HG02884 (cell line): ENCODE data around the gene NUDT17.
"Not testable (repeated sequence)": the region's sequence is repeated elsewhere in the genome, so short reads cannot be mapped to it uniquely, and the experiment has no call there.

Experiments used
- ATAC-seq: cut with Tn5 transposase; IDR thresholded peaks from one replicate; pipeline ENCODE4 v1.9.1; 2021; ENCODE audit warnings: mild to moderate bottlenecking, moderate library complexity; ENCODE audit not compliant: unreplicated experiment

Gene NUDT17, protein sequence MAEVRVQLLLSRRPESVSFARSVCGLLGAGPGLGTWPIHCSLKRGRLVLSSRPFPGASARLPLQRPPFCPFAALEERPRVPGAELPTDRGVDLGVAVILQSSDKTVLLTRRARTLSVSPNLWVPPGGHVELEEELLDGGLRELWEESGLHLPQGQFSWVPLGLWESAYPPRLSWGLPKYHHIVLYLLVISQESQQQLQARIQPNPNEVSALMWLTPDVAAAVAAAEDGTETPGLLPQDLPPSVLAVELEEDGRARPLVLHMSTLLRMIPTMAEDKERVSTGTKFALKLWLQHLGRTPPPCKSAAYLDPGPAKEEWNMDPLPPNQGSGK

DNA sequence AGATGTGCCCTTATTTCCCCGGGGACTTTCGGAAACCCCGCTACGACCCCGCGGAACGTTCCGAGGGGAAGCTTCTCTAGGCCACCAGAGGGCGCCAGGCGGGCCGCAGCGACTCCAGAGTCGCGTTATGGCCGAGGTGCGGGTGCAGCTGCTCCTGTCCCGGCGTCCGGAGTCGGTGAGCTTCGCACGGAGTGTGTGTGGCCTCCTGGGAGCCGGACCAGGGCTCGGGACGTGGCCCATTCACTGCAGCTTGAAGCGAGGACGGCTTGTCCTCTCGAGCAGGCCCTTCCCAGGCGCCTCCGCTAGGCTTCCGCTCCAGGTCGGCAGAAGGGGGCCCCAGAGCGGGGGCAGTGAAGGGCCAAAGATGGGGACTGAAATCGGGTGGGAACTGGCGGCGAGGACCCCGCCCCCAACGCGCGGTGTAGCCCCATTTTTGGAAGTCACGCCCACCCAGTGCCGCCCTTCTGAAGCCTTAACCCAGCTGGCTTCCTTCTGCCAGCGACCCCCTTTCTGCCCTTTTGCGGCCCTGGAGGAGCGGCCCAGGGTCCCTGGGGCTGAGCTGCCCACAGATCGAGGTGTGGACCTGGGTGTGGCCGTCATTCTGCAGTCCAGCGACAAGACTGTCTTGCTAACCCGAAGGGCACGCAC, at the start of gene NUDT17:
Gene NUDT17, plus strand, starts transcription at position 117 of the 648 bp plus-strand sequence. Its CDS starts 11 bp downstream, at position 128.
- ATAC-seq: peak; percentile 53

- no peak for ATAC-seq
Measured at GRCh38 chr1:145796753-145797152, 48.7 kb upstream of the NUDT17 start.

DNA sequence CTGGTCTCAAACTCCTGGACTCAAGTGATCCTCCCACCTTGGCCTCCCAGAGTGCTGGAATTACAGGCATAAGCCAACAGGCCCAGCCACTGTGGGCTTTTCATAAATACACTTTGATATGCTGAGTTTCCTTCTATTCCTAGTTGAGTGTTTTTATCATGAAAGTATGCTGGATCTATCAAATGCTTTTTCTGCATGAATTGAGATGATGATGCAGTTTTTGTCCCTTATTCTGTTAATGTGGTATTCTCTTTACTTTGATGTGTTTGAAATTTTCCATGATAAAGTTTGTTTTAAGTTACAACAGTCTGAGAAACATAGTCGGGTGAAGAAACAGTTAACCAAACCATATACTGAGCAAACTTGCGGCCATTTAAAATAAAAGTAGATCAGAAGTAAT, 45.6 kb upstream of the NUDT17 start:
- no peak for ATAC-seq

DNA sequence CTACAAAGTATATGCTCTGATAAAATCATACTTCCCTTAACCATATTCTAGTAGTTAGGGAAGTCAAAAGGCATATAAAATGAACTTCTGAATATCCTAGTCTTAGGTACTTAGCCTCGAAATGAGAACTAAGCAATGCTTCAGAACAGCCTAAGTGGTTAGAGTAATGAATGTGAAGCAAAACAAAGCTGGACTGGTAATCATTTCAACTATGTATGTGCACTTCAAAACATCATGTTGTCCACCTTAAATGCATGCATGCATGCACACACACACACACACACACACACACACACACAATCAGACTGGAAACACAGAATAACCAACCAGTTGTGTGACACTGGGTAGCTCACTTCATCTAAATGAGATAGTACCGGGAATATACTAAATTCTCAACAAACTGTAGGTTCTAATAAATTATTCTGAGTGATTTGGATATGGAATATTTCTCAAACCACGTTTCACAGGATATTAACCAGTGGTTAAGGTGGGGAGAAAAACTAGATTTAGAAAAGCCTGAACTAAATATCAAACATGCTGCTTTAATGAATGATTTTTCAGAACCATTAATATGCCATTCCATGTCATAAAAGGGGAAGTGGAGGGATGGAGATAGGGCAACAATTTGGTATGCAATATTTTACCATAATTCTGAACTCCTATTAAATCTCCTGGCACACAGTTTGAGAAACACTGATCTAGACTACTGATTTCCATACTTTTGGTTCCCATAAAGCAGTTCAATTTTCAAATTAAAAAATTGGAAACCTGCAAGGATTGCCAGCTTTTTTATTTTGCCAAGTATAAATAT, 41.0 kb upstream of the NUDT17 start:
- no peak for ATAC-seq

DNA sequence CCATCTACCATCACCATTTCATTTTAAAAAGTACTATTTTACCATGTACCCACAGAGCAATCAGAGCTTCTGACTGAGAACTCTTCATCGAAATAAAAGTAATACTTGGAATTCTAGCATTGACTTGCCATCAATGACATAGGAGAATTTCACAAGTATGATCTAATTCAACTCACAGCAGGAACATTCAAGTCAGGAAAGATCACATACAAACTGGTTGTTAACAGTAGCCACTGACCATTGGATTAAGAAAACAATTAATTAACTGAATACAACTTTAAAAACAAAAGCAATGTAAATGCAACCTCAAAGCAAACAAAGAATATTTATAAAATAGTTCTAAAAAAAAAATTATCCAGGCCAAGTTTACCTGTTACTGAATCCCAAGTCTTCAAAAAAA, 40.4 kb upstream of the NUDT17 start:
- no peak for ATAC-seq

GRCh38 chr1:145806408-145806807, 39.0 kb upstream of the NUDT17 start:
- ATAC-seq: no peak

DNA sequence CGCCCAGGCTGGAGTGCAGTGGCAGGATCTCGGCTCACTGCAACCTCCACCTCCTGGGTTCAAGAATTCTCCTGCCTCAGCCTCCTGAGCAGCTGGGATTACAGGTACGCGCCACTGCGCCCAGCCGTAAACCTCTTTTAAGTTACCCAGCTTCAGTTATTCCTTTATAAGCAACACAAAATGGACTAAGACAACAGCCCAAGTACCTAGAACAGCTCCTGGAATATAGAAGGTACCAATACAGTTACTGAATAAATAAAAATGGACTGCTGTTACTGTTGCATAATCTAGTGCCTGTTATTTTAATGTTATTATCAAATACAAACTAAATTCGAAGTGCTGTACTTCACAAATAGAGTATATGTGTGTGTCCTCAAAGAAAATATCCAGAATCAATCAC, 38.6 kb upstream of the NUDT17 start:
- ATAC-seq: no peak

DNA sequence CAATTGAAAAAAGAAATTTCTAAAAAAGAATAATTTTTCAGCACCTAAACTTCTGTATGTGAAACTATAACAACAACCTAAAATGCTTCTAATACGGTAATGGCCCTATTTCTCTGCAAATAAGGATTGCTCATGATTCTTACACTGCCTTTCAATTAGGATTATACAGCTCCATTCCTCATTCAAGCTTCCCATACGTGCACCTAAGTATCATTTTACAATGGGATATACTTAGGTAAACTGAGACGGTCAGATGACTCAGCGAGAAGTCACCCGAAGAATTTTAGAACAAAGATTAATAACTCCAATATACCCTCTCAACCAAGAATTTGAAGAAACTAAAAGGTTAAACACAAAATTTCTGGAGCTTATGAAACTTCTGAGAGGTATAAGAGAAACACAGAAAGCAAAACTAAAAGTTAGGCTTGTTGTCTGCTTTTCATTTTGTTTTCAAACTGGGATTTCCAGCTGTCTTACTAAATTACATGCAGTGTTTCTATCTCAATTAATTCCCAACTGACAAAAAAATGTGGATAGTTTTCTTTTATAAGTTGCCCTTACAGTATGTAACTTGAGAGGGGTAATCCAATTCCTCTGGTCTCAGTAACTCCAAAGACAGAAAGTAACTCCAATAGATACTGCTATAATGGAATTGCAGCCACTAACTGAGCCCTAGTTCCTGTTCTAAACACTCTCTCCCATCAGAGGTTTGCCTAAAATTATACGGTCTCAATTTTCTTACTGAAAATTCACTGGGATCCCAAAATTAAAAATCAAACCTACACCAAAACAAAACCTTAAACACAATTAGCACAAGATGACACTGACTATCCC, 32.2 kb upstream of the NUDT17 start:
- not testable (repeated sequence) for ATAC-seq

GRCh38 chr1:145818095-145818494, 27.3 kb upstream of the NUDT17 start:
- not testable (repeated sequence) for ATAC-seq

DNA sequence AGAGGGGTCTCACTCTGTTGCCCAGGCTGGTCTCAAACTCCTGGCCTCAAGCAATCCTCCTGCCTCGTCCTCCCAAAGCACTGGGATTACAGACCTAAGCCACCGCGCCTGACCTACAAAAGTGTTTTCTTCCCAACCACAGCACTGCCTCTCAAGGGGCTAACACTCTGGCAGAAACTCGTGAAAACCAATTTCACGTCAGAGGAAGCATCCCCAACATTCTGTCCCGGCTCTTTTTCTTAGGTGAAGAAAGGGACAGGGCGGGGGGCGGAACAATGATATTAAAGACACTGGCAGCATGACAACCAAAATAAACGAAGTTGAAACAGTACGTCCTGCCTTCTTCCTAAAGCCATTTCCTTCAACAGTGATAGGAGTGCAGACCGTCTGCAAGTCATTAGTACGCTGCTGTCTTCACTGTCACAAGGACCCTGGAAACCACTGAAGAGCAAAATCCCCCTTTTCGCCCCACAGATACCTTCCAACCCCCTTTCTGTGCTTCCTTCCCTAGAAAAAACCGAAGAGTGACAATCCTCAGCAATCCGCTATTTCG, 22.6 kb upstream of the NUDT17 start:
- ATAC-seq: not testable (repeated sequence)

DNA sequence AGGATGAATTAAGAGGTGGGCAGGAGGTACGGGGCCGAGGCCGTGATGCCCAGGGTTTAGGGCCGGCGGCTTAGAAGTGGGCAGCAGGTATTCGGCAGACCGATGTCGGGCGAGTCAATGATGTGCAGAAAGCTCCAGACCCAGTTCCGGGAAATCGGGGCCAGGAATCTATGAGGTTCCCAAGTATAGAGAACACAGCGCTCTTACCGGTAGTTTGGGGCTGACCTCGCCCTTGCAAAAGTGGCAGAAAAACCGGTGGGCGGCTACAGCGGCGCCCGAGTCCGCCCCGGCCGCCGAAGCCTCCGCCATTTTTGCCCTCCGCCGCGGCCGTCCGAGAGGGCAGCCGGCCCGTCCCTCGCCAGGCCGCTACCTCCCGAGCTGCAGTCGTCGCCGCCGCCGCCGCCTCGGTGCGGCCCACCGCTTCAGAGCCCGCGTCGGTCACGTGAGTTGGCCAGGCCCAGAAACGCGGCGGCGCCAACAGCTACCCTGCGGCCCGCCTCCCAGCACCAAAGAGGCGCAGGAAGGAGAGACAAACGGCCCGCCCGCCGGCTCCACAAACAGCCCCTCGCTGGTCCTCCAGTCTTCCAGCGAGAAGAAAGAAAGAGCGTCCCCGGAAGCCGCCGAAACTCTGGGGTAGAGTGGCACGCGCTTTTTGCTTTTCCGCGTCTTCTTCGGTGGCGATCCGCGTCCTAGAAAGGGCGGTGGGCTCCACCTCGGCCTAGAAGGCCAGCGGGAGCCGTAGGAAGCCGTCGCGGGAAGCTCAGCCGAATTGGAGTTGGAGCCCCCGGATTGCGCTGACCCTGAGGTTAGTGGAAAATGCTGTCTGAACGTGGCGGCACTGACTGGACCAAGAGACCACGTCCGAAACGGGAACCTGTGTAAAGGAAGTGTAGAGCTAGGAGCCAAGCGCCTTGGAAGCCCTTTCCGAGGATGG, 21.6 kb upstream of the NUDT17 start, which contains the start of the genes POLR3C and RNF115:
Gene POLR3C, plus strand, starts transcription at position 636 of the 934 bp plus-strand sequence. CDS start 1,577 bp downstream, outside the sequence.
Gene RNF115, minus strand, starts transcription at position 531 of the 934 bp plus-strand sequence. Its CDS starts 222 bp downstream, at position 309.
- peak; percentile 82 for ATAC-seq

DNA sequence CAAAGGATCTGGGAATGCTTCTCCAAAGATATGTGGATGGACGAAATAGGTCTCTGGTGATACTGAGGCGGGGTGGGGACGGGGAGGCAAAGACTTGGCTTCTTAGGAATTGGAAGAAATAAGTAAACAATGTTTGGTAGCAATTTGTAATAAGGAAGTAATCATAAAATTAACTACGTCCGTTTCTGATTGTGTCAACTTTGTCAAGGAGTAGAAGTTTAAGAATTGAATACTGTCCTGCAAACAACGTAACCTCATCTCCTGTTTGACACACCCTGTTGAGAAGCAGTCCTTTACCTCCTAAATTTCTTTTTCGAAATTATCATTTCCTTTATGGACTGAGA, 21.0 kb upstream of the NUDT17 start:
- ATAC-seq: no peak

DNA sequence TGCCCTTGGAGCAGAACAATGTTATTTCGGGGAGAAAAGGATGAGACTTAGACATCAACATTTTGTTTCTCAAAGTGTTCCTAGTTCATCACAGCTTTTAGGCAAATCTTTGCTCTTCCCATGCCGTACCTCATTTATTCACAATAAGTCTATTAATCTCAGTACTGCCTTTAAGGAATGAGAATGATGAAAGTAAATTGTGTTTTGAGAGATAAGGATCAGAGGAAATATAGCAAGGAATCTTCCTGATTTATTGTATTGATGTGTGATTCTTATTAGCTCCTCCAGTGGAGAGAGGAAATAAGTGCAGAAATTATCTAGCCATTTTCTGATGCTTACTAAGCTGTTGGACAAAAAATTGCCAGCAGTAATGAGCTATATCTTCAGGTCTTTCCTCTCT, 19.4 kb upstream of the NUDT17 start:
- no peak for ATAC-seq

- ATAC-seq: no peak
Measured at GRCh38 chr1:145827966-145828365, 17.5 kb upstream of the NUDT17 start.

GRCh38 chr1:145828367-145829026, 16.9 kb upstream of the NUDT17 start:
- no peak for ATAC-seq

- ATAC-seq: not testable (repeated sequence)
Measured at GRCh38 chr1:145830810-145831209, 14.6 kb upstream of the NUDT17 start.

DNA sequence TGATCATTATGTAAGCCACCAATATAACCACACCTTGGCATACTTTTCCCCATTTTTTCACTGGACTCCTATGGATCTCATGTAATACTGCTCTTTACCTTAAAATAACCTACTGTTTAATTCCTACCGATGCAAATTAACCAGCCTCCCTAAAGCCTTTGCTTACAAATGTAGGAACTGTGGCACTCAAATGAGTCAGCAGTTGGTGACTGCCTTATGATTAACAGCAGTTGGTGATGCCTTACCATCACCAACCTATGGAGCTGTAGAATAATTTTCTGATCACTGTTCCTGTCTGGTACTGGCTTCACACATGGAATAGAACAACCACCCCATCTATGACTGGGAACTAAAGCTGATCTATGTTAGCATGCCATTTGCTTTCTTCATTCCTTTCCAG, 7.8 kb upstream of the NUDT17 start:
- no peak for ATAC-seq

GRCh38 chr1:145843031-145843430, 2.4 kb upstream of the NUDT17 start:
- no peak for ATAC-seq

DNA sequence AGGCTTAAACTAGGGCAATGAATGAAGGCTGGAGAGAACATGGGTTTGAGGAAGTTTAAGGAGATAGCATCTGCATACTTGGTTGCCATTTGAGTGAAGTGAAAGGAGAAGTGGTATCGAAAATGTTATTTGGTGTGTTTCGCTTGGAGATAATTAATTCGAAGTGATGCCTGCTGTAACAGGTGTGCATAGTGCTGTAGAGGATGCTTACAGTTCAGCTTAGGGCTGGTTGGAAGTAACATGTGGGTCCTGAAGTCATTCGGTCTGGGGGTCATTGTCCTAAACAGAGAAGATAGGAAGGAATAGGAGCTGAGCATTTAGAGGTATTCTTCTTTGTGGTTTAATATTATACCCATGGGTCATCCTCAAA, 301 bp upstream of the NUDT17 start:
- ATAC-seq: peak; percentile 64
